ENCODE results near the gene GJA5.

DNA sequence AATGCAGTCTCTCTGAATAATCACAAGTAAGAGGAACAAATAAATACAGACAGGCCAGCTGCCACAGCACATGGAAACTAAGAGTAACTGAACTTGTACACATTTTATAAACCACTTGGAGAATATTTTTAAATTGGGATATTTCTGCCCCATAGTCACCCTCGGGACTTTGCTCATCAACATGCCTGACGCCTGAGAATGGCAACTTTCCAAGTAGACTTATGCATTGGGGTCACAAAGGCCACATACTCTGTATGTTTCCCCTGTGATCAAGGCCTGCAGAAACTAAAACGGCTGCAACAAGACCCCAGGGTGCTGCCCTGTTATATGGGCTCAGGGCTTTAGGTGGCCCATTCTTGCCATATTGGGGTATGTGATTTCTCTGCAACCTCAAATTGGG lies 38.3 kb upstream of the GJA5 start:
- TF ChIP-seq, protein P1, sequence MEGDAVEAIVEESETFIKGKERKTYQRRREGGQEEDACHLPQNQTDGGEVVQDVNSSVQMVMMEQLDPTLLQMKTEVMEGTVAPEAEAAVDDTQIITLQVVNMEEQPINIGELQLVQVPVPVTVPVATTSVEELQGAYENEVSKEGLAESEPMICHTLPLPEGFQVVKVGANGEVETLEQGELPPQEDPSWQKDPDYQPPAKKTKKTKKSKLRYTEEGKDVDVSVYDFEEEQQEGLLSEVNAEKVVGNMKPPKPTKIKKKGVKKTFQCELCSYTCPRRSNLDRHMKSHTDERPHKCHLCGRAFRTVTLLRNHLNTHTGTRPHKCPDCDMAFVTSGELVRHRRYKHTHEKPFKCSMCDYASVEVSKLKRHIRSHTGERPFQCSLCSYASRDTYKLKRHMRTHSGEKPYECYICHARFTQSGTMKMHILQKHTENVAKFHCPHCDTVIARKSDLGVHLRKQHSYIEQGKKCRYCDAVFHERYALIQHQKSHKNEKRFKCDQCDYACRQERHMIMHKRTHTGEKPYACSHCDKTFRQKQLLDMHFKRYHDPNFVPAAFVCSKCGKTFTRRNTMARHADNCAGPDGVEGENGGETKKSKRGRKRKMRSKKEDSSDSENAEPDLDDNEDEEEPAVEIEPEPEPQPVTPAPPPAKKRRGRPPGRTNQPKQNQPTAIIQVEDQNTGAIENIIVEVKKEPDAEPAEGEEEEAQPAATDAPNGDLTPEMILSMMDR (IDR thresholded peaks at IDR 0.05): no peak
- TF ChIP-seq SIN3A (IDR thresholded peaks at IDR 0.05; ENCODE audit: borderline replicate concordance, insufficient read depth, low read depth, low read length): no peak

Measured in Panc1 (cell line).